GM12878 (cell line): ENCODE measurements around the gene ANO6. TPM values are rescaled to one million over a fixed set of nuclear protein-coding genes. Genes with fewer than 3 reads are reported as not detected.

Source experiments
- ATAC-seq: fragments of 200-7000 bp; cut with Tn5 transposase; 3 replicates; pipeline ENCODE4 v1.9.1; 2020; ENCODE audit warnings: mild to moderate bottlenecking, moderate library complexity
- BruUV-seq: library from RNA; stranded (reverse); fragments of 400-500 nt; replicated peaks from 2 replicates; lab custom pipeline; 2021; lab: Mats Ljungman, UMichigan
- CTCF ChIA-PET: fragments of 300-600 bp; sonication (Branson Sonifier 250); formaldehyde crosslinking; extraction: SDS; loops from one replicate; lab custom pipeline; 2021; ENCODE audit warnings: inconsistent platforms; lab: Yijun Ruan, JAX
- POLR2A ChIA-PET: fragments of 350-600 bp; formaldehyde crosslinking; extraction: SDS; loops from one replicate; lab custom pipeline; 2021; ENCODE audit warnings: inconsistent platforms; lab: Charles Lee
- RAD21 ChIA-PET: fragments of 300-600 bp; sonication (Branson Sonifier 250); formaldehyde crosslinking; loops from one replicate; lab custom pipeline; 2023; ENCODE audit warnings: antibody characterized with exemption; ENCODE audit not compliant: unreplicated experiment; lab: Charles Lee
- SMC1A ChIA-PET: fragments of 300-600 bp; sonication (Branson Sonifier 250); formaldehyde crosslinking; loops from one replicate; lab custom pipeline; 2023; ENCODE audit not compliant: unreplicated experiment, uncharacterized antibody; lab: Charles Lee
- DNase-seq: peaks from one replicate; pipeline ENCODE4 v3.0.0-alpha.2; 2011; ENCODE audit warnings: low read depth, low spot score
- FAIRE-seq: peaks from 3 replicates; lab custom pipeline; 2011; peaks lifted over from hg19 to GRCh38; lab: Jason Lieb, UNC
- H2AFZ ChIP-seq: 2 replicates; pipeline ENCODE4 v1.6.0; 2011; ENCODE audit warnings: low read depth, low read length, control low read depth; ENCODE audit not compliant: control insufficient read depth
- H3K27ac ChIP-seq: 2 replicates; pipeline ENCODE4 v1.5.1; 2011; ENCODE audit warnings: control low read depth; ENCODE audit not compliant: control insufficient read depth, insufficient read depth
- H3K27me3 ChIP-seq, 2 experiments: replicated peaks in 1 of 2; 2 replicates each; pipeline versions ENCODE4 v1.6.0 to v1.6.1; 2011; ENCODE audit warnings: low read length in 1 of 2; ENCODE audit not compliant: control insufficient read depth in 2 of 2, insufficient read depth in 2 of 2
- H3K36me3 ChIP-seq, 2 experiments: 2 replicates each; pipeline ENCODE4 v1.5.1; 2011; ENCODE audit warnings: low read length in 1 of 2; ENCODE audit not compliant: control insufficient read depth in 2 of 2, insufficient read depth in 2 of 2
- H3K4me1 ChIP-seq: 2 replicates; pipeline ENCODE4 v1.6.1; 2011; ENCODE audit warnings: mild to moderate bottlenecking, low read length, moderate library complexity, mixed read lengths; ENCODE audit not compliant: control insufficient read depth, insufficient read depth
- H3K4me2 ChIP-seq: 2 replicates; pipeline ENCODE4 v1.6.0; 2011; ENCODE audit warnings: control low read depth; ENCODE audit not compliant: control insufficient read depth, insufficient read depth
- H3K4me3 ChIP-seq: fragments of 200-600 bp; sonication (generic); 2 replicates; pipeline ENCODE4 v1.5.1; 2016
- H3K79me2 ChIP-seq: 2 replicates; pipeline ENCODE4 v1.6.0; 2011; ENCODE audit warnings: low read length; ENCODE audit not compliant: control insufficient read depth, insufficient read depth
- H3K9ac ChIP-seq: 2 replicates; pipeline ENCODE4 v1.8.0; 2011; ENCODE audit warnings: low read length, control low read depth, mixed read lengths; ENCODE audit not compliant: control insufficient read depth, insufficient read depth
- H3K9me3 ChIP-seq: replicated peaks from 3 replicates; pipeline ENCODE4 v1.5.1; 2011; ENCODE audit warnings: mild to moderate bottlenecking, low read length; ENCODE audit not compliant: control insufficient read depth, insufficient read depth
- H4K20me1 ChIP-seq: 2 replicates; pipeline ENCODE4 v1.6.0; 2011; ENCODE audit not compliant: control insufficient read depth, insufficient read depth
- ASH2L ChIP-seq: fragments of 300-600, 200-600 bp; sonication (generic); IDR thresholded peaks from 2 replicates; pipeline ENCODE4 v1.6.1; 2017; ENCODE audit warnings: low read depth, mild to moderate bottlenecking, borderline replicate concordance
- BHLHE40 ChIP-seq, 2 experiments: fragments of 450-650 bp in 1 of 2; IDR thresholded peaks; 2 replicates each; pipeline ENCODE4 v1.6.1; 2011 to 2017; ENCODE audit warnings: low read depth in 2 of 2, borderline replicate concordance in 1 of 2, improper control_type of control experiment in 1 of 2, low read length in 1 of 2, mild to moderate bottlenecking in 1 of 2
- CHD1 ChIP-seq: IDR thresholded peaks from 2 replicates; pipeline ENCODE4 v1.6.1; 2012; ENCODE audit warnings: low read depth, low read length, improper control_type of control experiment
- HCFC1 ChIP-seq: fragments of 150-350 bp; IDR thresholded peaks from 2 replicates; pipeline ENCODE4 v1.6.1; 2014; ENCODE audit warnings: low read length
- HDGF ChIP-seq: fragments of 450-650 bp; IDR thresholded peaks from 2 replicates; pipeline ENCODE4 v1.6.1; 2016; ENCODE audit warnings: antibody characterized with exemption
- MLLT1 ChIP-seq: fragments of 450-650 bp; IDR thresholded peaks from 2 replicates; pipeline ENCODE4 v1.6.1; 2016; ENCODE audit warnings: mild to moderate bottlenecking
- SMC3 ChIP-seq: IDR thresholded peaks from 2 replicates; pipeline ENCODE4 v1.6.1; 2011; ENCODE audit warnings: low read length, improper control_type of control experiment, borderline replicate concordance
- ZBED1 ChIP-seq: IDR thresholded peaks from 2 replicates; pipeline ENCODE4 v1.6.1; 2016; ENCODE audit warnings: borderline replicate concordance
- ZNF592 ChIP-seq: fragments of 450-650 bp; IDR thresholded peaks from 2 replicates; pipeline ENCODE4 v1.6.1; 2017; ENCODE audit warnings: mild to moderate bottlenecking, moderate library complexity
- WGBS: methylation state at CpG from one replicate; pipeline ENCODE4 v1.1.6; 2016; ENCODE audit warnings: low lambda C conversion rate; ENCODE audit not compliant: insufficient replicate concordance, insufficient coverage; ENCODE audit errors: missing lambda C conversion rate; 5-methylcytosine and 5-hydroxymethylcytosine counted together
- in situ Hi-C: fragments of 300-500 bp; cut with MboI; formaldehyde crosslinking; loops from 9 replicates; pipeline ENCODE4 v1.14.3; 2018; ENCODE audit warnings: mixed read lengths
- intact Hi-C: fragments of 100-400 bp; cut with micrococcal nuclease; formaldehyde crosslinking; loops from one replicate; pipeline ENCODE4 v1.14.2; 2022; ENCODE audit not compliant: unreplicated experiment
- polyA plus RNA-seq, 11 experiments: library from polyadenylated mRNA; depleted of rRNA in 4 of 11; unstranded in 6 of 11; stranded (reverse) in 5 of 11; fragments of >200 nt; fragmentation: Nextera tagmentation in 4 of 11; fragmentation: Illumina TruSeq in 1 of 11; extraction: Ambion mirVana in 4 of 11; extraction: Trizol in 1 of 11; gene quantifications; 1 replicate in 1 of 11; 2 replicates in 10 of 11; pipeline versions ENCODE4 v1.2.1 to v1.2.3, GENCODE V29; 2011 to 2016; ENCODE audit warnings: inconsistent platforms in 2 of 11, missing spikeins in 2 of 11, low read depth in 1 of 11
- total RNA-seq, 4 experiments: library from RNA; depleted of rRNA in 3 of 4; stranded (reverse); fragments of >200 nt in 3 of 4; fragmentation: Illumina TruSeq in 1 of 4; extraction: Trizol in 1 of 4; gene quantifications; 2 replicates each; pipeline versions ENCODE4 v1.2.1 to v1.2.3, GENCODE V29; 2013 to 2021
- TF ChIP-seq, protein P1 (sequence below): fragments of 150-350 bp; IDR thresholded peaks from 2 replicates; pipeline ENCODE4 v1.6.1; 2016; ENCODE audit warnings: low read depth, low read length
- TF ChIP-seq, protein P2 (sequence below): fragments of 450-650 bp; IDR thresholded peaks from 2 replicates; pipeline ENCODE4 v1.6.1; 2017; ENCODE audit warnings: low read depth, mild to moderate bottlenecking, moderate library complexity
- TF ChIP-seq, protein P3 (sequence below): IDR thresholded peaks from 2 replicates; pipeline ENCODE4 v1.6.1; 2012; ENCODE audit warnings: low read length, inconsistent platforms

ANO6 gene
- total and polyA plus RNA-seq, 10 of the 15 experiments (the other 5 are each of a cell fraction or from before 2014, with no cell fraction given), result 4.6 to 30.3 (median 26.0) TPM

GRCh38 chr12:45259675-45260074 lies 43.8 kb downstream of the ANO6 start:
- Histone ChIP-seq H4K20me1 (no peaks in the 10 kb centered on the region), H3K9ac (no peak overlapping the region), H3K4me3 (no peak overlapping the region), H3K4me2 (no peak overlapping the region), H3K79me2 (peaks cover 12% of the 10 kb centered on the region), H2AFZ (no peak overlapping the region), H3K4me1 (peaks cover 18% of the 10 kb centered on the region), H3K36me3 (no peaks in the 10 kb centered on the region), H3K27me3 (no peaks in the 10 kb centered on the region), H3K27ac (no peak overlapping the region), H3K9me3 (no peaks in the 10 kb centered on the region)
- 95% methylated on average over 3 of the region's 3 CpGs for WGBS
- ChIA-PET POLR2A (no interaction called here), RAD21 (no interaction called here), CTCF (interaction anchor here (1.1 kb wide), 1 partner anchor 17 kb away, joined by 3 read pairs; no protein-coding TSS in a partner anchor), SMC1A (interaction anchor here (0.8 to 1.9 kb wide), 3 partner anchors 9 to 45 kb away, joined by 3 to 6 read pairs (median 3); no protein-coding TSS in a partner anchor)
- in situ Hi-C loops, result no loop called here
- no peak for ATAC-seq
- BruUV-seq, result no TSS peak
- DNase-seq, result no peak
- intact Hi-C loops, result no loop called here
- no peak for FAIRE-seq
- TF ChIP-seq ZBED1 (no peak), MLLT1 (no peak), BHLHE40 (IDR thresholded peaks at IDR 0.05; ENCODE audit: borderline replicate concordance in 1 of 2, low read depth in 2 of 2, low read length in 1 of 2) (no peak), SMC3 (no peak), CHD1 (no peak), ZNF592 (no peak), HCFC1 (no peak), HDGF (no peak), ASH2L (no peak)
- TF ChIP-seq, protein P1, sequence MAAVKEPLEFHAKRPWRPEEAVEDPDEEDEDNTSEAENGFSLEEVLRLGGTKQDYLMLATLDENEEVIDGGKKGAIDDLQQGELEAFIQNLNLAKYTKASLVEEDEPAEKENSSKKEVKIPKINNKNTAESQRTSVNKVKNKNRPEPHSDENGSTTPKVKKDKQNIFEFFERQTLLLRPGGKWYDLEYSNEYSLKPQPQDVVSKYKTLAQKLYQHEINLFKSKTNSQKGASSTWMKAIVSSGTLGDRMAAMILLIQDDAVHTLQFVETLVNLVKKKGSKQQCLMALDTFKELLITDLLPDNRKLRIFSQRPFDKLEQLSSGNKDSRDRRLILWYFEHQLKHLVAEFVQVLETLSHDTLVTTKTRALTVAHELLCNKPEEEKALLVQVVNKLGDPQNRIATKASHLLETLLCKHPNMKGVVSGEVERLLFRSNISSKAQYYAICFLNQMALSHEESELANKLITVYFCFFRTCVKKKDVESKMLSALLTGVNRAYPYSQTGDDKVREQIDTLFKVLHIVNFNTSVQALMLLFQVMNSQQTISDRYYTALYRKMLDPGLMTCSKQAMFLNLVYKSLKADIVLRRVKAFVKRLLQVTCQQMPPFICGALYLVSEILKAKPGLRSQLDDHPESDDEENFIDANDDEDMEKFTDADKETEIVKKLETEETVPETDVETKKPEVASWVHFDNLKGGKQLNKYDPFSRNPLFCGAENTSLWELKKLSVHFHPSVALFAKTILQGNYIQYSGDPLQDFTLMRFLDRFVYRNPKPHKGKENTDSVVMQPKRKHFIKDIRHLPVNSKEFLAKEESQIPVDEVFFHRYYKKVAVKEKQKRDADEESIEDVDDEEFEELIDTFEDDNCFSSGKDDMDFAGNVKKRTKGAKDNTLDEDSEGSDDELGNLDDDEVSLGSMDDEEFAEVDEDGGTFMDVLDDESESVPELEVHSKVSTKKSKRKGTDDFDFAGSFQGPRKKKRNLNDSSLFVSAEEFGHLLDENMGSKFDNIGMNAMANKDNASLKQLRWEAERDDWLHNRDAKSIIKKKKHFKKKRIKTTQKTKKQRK, result no peak
- TF ChIP-seq, protein P2, sequence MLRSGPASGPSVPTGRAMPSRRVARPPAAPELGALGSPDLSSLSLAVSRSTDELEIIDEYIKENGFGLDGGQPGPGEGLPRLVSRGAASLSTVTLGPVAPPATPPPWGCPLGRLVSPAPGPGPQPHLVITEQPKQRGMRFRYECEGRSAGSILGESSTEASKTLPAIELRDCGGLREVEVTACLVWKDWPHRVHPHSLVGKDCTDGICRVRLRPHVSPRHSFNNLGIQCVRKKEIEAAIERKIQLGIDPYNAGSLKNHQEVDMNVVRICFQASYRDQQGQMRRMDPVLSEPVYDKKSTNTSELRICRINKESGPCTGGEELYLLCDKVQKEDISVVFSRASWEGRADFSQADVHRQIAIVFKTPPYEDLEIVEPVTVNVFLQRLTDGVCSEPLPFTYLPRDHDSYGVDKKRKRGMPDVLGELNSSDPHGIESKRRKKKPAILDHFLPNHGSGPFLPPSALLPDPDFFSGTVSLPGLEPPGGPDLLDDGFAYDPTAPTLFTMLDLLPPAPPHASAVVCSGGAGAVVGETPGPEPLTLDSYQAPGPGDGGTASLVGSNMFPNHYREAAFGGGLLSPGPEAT, result no peak
- TF ChIP-seq, protein P3, sequence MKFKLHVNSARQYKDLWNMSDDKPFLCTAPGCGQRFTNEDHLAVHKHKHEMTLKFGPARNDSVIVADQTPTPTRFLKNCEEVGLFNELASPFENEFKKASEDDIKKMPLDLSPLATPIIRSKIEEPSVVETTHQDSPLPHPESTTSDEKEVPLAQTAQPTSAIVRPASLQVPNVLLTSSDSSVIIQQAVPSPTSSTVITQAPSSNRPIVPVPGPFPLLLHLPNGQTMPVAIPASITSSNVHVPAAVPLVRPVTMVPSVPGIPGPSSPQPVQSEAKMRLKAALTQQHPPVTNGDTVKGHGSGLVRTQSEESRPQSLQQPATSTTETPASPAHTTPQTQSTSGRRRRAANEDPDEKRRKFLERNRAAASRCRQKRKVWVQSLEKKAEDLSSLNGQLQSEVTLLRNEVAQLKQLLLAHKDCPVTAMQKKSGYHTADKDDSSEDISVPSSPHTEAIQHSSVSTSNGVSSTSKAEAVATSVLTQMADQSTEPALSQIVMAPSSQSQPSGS, result no peak
